ENCODE data around the gene MPL.

DNA sequence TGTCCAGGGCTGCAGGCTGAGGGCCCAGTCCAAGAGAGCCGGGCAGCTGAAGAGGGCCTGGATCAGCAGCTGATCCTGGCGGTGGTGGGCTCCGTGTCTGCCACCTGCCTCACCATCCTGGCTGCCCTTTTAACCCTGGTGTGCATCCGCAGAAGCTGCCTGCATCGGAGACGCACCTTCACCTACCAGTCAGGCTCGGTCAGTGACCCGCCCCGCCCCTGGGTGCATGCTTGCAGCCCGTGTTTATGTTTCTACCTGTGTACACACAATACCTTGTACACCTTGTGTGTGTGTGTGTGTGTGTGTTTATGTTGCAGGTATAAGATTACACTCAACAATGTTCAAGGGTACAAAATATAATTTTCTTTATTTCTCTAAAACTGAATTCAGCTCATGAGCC, 23.8 kb upstream of the MPL start:
- TF ChIP-seq, protein P1, sequence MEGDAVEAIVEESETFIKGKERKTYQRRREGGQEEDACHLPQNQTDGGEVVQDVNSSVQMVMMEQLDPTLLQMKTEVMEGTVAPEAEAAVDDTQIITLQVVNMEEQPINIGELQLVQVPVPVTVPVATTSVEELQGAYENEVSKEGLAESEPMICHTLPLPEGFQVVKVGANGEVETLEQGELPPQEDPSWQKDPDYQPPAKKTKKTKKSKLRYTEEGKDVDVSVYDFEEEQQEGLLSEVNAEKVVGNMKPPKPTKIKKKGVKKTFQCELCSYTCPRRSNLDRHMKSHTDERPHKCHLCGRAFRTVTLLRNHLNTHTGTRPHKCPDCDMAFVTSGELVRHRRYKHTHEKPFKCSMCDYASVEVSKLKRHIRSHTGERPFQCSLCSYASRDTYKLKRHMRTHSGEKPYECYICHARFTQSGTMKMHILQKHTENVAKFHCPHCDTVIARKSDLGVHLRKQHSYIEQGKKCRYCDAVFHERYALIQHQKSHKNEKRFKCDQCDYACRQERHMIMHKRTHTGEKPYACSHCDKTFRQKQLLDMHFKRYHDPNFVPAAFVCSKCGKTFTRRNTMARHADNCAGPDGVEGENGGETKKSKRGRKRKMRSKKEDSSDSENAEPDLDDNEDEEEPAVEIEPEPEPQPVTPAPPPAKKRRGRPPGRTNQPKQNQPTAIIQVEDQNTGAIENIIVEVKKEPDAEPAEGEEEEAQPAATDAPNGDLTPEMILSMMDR (IDR thresholded peaks at IDR 0.05; ENCODE audit: insufficient read depth, low read depth, low read length) = no peak
- no peak for TF ChIP-seq EZH2 (IDR thresholded peaks at IDR 0.05; ENCODE audit: insufficient read depth, low read length)

Data from astrocyte (in vitro differentiated cells and primary cell).